Mesodermal cell (in vitro differentiated cells): ENCODE measurements around the gene CYTH1. TPM values are rescaled to one million over a fixed set of nuclear protein-coding genes. Genes with fewer than 3 reads are reported as not detected.

Experiments used
- H3K27ac ChIP-seq: 2 replicates; pipeline ENCODE4 v1.7.0; 2013; ENCODE audit warnings: mild to moderate bottlenecking, low read depth, low read length, moderate library complexity; ENCODE audit not compliant: severe bottlenecking
- H3K36me3 ChIP-seq: 2 replicates; pipeline ENCODE4 v1.7.1; 2013; ENCODE audit warnings: mild to moderate bottlenecking, low read length, moderate library complexity; ENCODE audit not compliant: control insufficient read depth, insufficient read depth
- H3K4me1 ChIP-seq: one replicate; pipeline ENCODE4 v1.7.1; 2013; ENCODE audit warnings: mild to moderate bottlenecking, low read length; ENCODE audit not compliant: insufficient read depth, control insufficient read depth, poor library complexity, severe bottlenecking
- H3K4me3 ChIP-seq: 2 replicates; pipeline ENCODE4 v1.7.0; 2013; ENCODE audit warnings: low read length, control low read depth, mild to moderate bottlenecking; ENCODE audit not compliant: insufficient read depth, poor library complexity, severe bottlenecking; ENCODE audit errors: extremely low read depth
- H3K9me3 ChIP-seq: 2 replicates; pipeline ENCODE4 v1.7.1; 2013; ENCODE audit warnings: mild to moderate bottlenecking, low read length, moderate library complexity; ENCODE audit not compliant: control insufficient read depth
- WGBS, 2 experiments: methylation state at CpG; one replicate each; pipeline ENCODE4 v1.1.5; 2013; ENCODE audit warnings: missing lambda C conversion rate in 2 of 2; ENCODE audit not compliant: insufficient coverage in 2 of 2; 5-methylcytosine and 5-hydroxymethylcytosine counted together
- polyA plus RNA-seq, 2 experiments: library from polyadenylated mRNA; stranded (reverse); fragments of 50-300 nt; gene quantifications; one replicate each; pipeline ENCODE4 v1.2.3, GENCODE V29; 2013

The CYTH1 gene, protein sequence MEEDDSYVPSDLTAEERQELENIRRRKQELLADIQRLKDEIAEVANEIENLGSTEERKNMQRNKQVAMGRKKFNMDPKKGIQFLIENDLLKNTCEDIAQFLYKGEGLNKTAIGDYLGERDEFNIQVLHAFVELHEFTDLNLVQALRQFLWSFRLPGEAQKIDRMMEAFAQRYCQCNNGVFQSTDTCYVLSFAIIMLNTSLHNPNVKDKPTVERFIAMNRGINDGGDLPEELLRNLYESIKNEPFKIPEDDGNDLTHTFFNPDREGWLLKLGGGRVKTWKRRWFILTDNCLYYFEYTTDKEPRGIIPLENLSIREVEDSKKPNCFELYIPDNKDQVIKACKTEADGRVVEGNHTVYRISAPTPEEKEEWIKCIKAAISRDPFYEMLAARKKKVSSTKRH
- 17.1 TPM for polyA plus RNA-seq (2013, experiment 1 of 2)
- polyA plus RNA-seq (2013, experiment 2 of 2) = 15.4 TPM

DNA sequence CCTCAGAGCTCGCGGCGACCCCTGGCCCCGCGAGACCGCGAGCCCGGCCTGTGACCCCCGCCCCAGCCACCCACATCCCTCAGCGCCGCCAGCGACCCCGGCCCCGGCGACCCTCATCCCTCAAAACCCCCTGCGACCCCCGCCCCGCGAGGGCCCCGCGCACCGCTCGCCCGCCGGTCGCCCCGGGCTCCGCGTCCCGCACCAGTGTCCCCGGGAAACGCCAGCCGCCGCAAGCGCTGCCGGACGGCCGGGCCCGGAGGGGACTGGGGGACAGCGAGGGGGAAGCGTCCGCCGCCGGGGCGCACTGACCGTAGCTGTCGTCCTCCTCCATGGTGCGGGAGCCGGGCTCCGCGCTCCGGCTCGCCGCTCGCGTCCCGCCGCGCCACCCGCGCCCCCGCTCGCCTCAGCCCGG, at the start of gene CYTH1:
TSS of gene CYTH1 (minus strand) at position 381 of the 412 bp plus-strand sequence. CDS start at position 331, 50 bp downstream.
- peak within 1 kb of the TSS; percentile 59 for H3K27ac ChIP-seq
- WGBS, 2 experiments = 0% methylated on average over 12 to 42 of the region's 64 CpGs

DNA sequence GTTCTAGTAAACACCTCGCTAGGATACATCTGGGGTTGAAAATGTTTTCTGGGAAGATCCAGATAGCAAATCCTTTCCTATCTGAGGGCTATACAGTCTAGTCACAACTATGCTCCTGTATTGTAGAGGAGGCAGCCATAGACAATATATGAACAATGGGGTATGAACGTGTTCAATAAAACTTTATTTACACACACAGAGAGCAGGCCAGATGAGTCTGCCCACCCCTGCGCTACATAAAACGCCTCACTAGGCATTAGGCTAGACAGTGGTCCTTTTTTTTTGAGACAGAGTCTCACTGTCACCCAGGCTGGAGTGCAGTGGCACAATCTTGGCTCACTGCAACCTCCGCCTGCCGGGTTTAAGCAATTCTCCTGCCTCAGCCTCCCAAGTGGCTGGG, 47.4 kb upstream of the CYTH1 start:
- Histone ChIP-seq H3K4me3 (no peak overlapping the region), H3K9me3 (no peaks in the 10 kb centered on the region), H3K27ac (no peak overlapping the region), H3K36me3 (peaks cover 92% of the 10 kb centered on the region), H3K4me1 (peaks cover 4% of the 10 kb centered on the region)
- 95 to 99% methylated on average over 5 to 6 of the region's 6 CpGs for WGBS, 2 experiments

More for the DNA sequence above, at the start of gene CYTH1:
- H3K9me3 ChIP-seq = no peaks in the 10 kb centered on the region
- no peaks in the 10 kb centered on the region for H3K4me1 ChIP-seq
- H3K36me3 ChIP-seq = no peaks in the 10 kb centered on the region
- H3K4me3 ChIP-seq = peak within 1 kb of the TSS; percentile 84

DNA sequence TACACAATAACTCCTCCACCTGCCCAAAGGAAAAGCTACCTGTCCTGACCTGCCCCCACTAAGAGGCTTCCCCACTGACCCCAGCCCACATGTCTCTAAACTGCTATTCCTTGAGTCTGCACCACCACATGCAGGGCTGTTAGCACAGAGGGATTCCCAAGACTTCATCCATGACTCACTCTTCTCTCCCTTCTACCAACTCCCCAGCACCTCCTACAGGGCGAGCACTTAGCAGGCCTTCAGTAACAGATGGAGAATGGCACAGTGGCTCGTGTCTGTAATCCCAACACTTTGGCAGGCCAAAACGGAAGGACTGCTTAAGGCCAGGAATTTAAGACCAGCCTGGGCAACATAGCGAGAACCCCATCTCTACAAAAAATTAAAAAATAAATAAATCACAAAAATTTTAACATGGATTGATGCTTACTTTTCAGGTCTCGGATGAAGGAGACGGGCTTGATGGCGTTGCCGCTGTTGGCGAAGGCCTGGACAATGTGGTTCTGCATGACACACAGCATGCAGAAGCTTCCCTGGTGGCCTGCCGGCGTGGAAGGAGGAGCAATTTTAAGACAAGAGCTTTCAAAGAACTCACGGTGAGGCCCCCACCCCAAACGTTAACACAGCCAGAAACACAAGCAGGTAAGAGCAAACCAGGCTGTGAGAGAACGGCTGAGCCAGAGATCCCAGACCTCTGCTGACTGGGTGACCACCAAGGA, 46.6 kb upstream of the CYTH1 start:
- no peak overlapping the region for H3K4me3 ChIP-seq
- H3K36me3 ChIP-seq = peaks cover 92% of the 10 kb centered on the region
- WGBS, 2 experiments = 91 to 98% methylated on average over 10 to 13 of the region's 14 CpGs
- H3K4me1 ChIP-seq = peaks cover 4% of the 10 kb centered on the region
- no peaks in the 10 kb centered on the region for H3K9me3 ChIP-seq
- H3K27ac ChIP-seq = no peak overlapping the region

DNA sequence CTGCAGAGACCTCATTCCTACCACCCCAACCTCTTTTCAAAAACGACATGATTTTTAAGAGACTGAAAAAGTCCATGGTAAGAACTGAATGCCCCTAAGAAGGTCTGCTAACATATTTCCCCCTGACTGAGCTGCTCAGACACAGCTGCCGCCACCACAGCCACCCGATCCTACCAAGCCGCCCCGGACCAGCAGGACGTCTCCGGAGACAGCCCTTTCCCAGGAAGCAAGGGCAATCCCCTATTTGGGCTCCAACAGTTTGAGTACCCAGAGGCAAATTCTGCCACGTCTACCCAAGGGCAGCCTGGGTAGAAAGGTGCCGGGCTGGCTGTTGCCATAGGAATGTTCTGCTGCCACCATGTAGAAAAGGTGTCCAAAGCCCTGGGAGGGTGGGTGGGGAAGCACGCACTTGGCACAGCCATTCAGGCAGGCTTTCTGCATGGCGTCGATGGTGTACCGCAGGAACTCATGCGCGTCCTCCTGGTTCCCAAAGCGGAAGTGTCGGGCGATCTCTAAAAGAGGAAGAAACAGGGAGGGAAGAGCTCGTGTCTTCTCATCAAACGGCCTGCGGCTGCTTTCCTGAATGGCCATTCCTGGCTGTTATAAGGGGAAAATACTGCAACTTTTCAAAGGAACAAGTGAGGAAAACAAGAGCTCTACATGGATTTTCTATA, 44.9 kb upstream of the CYTH1 start:
- H3K36me3 ChIP-seq = peaks cover 89% of the 10 kb centered on the region
- H3K4me3 ChIP-seq = no peak overlapping the region
- H3K27ac ChIP-seq = peak overlapping the region; percentile 3
- no peaks in the 10 kb centered on the region for H3K9me3 ChIP-seq
- 97 to 99% methylated on average over 15 to 20 of the region's 21 CpGs for WGBS, 2 experiments
- H3K4me1 ChIP-seq = peaks cover 12% of the 10 kb centered on the region

DNA sequence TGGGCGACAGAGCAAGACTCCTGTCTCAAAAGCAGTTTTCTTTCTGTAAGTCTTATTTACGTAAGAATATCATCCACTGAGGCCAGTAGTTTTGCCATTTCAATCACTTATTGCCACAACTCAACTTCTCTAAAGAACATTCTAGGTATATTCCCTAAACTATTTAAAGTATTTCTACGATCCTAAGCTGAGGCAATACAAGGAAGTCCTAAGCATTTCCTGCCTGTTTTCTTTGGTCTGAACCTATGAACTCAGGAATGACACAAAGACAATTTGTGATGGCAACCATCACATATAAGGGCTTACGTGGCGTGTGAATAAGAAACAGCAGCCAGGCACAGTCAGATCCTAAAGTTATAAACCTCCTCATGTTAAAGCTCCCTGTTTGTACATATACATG, 44.3 kb upstream of the CYTH1 start:
- Histone ChIP-seq H3K36me3 (peaks cover 90% of the 10 kb centered on the region), H3K4me1 (peaks cover 14% of the 10 kb centered on the region)
- 97 to 100% methylated on average over 3 of the region's 5 CpGs for WGBS, 2 experiments

DNA sequence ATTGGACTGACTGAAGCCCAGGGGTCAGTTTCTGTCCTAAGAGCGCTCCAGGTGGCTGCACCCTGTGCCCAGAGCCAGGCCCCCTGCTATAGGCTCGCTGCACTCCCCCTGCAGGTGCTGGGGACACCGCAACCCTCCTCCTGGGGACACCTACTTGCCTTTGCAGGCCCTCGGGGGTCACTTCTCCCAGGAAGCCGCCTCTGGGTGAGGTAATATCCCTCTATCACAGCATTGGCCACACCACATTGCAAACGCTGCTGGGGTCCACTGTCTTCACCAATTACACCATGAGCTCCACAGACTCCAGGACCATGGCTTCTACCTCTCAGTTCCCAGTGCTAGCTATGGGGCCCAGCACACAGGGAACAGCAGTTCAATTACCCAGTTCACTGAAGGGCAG, 43.6 kb upstream of the CYTH1 start:
- no peak overlapping the region for H3K4me3 ChIP-seq
- WGBS, 2 experiments = 96 to 100% methylated on average over 2 to 5 of the region's 6 CpGs
- peaks cover 14% of the 10 kb centered on the region for H3K4me1 ChIP-seq
- H3K9me3 ChIP-seq = no peaks in the 10 kb centered on the region
- peaks cover 87% of the 10 kb centered on the region for H3K36me3 ChIP-seq
- no peak overlapping the region for H3K27ac ChIP-seq

More for the DNA sequence above, 44.3 kb upstream of the CYTH1 start:
- H3K27ac ChIP-seq = peak overlapping the region; percentile 16
- H3K9me3 ChIP-seq = no peaks in the 10 kb centered on the region
- no peak overlapping the region for H3K4me3 ChIP-seq

DNA sequence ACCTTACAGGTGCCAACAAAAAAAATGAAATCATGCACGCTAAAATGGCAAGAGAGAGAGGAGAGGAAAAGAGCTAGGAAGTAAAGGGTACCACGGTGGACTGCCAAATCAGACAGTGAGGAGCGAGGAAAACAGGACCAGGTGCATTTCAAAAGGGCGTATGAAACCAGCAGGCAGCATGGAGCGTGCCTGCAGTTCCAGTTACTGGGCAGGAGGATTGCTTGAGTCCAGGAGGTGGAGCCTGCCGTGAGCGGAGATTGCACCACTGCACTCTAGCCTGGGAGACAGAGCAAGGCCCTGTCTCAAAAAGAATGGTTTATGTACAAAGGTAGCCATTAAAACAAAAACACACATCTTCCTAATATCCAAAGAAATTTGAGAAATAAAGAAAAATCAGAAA, 42.2 kb upstream of the CYTH1 start:
- H3K27ac ChIP-seq = no peak overlapping the region
- H3K9me3 ChIP-seq = no peaks in the 10 kb centered on the region
- WGBS, 2 experiments = 93 to 97% methylated on average over 5 to 7 of the region's 7 CpGs
- H3K4me1 ChIP-seq = peaks cover 14% of the 10 kb centered on the region
- H3K4me3 ChIP-seq = no peak overlapping the region
- peaks cover 87% of the 10 kb centered on the region for H3K36me3 ChIP-seq

DNA sequence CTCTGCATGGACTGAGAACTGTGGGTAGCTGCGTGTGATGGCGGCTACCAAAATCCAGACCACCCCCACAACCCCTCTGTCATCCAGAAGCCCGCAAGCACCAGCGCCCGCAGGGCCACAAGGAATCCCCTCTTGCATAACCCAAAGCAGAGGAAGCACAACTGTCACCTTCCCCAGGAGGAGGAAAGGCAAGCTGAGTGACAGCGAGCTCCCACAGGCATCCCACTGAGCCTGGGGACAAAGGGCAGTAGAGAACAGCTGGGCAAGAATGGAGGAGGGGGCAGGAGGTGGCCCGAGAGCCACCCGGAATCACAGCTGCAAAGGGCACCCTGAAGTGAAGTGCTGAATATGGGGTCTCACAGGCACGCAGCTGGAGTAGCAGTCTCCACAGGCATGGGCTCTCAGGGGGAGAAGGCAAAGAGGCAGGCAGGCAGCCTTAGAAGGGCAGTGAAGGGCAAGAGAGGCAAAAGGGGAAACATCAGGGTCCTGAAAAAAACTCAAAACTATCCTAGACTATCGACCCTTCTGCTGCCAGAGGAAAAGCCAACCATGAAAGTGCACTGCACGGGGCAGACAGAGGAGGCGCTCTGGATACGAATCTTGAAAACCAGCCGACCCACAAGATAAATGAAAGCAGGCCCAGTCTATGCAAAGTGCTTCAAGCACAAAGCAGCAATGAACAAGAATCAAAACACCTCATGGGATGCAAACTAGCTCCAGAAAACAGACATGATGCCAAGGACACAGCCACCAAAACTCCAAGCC, 41.4 kb upstream of the CYTH1 start:
- H3K4me3 ChIP-seq = no peak overlapping the region
- H3K36me3 ChIP-seq = peaks cover 87% of the 10 kb centered on the region
- H3K4me1 ChIP-seq = peaks cover 16% of the 10 kb centered on the region
- peak overlapping the region; percentile 13 for H3K27ac ChIP-seq
- no peaks in the 10 kb centered on the region for H3K9me3 ChIP-seq
- 89 to 90% methylated on average over 13 of the region's 14 CpGs for WGBS, 2 experiments

DNA sequence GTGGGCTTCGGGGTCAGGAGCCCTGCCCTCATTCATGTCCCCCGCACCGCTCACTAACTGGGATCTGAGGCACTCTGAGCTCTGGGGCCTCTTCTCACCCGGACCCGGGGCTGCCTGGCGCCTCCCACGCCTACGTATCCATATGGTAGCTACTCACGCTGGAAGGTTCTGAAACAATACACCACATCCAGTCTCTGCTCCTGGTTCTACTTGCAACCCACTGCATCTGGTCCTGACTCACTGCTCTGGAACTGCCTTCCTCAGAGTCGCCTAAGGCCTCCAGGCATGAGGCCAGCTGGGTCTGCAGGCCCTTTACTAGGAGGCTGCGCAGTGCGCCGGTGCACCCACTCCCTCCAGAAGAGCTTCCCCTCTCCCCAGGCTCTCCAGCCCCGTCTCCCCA, 40.5 kb upstream of the CYTH1 start:
- no peak overlapping the region for H3K4me3 ChIP-seq
- H3K36me3 ChIP-seq = peaks cover 87% of the 10 kb centered on the region
- H3K27ac ChIP-seq = no peak overlapping the region
- WGBS, 2 experiments = 93 to 96% methylated on average over 13 to 14 of the region's 14 CpGs
- H3K9me3 ChIP-seq = no peaks in the 10 kb centered on the region
- peaks cover 15% of the 10 kb centered on the region for H3K4me1 ChIP-seq

DNA sequence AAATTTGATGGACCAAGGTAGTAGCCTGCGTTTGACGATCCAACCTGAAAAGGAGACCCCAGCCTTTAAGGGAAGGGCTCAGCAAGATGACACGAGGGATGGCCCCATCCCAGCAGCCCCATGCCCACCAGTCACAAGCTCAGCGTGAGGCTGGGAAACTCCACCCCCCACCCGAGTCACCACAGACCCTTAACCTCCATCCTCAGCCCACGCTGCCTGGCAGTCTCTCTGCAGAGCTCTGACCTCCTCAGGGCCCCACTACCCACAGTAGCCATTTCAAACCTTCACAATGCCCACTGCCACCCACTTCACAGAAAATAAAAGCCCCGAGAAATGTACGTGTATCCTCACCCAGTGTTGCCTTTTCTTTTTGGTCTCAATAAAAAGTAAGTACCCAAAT, 39.9 kb upstream of the CYTH1 start:
- no peak overlapping the region for H3K27ac ChIP-seq
- H3K9me3 ChIP-seq = no peaks in the 10 kb centered on the region
- H3K4me3 ChIP-seq = no peak overlapping the region
- H3K4me1 ChIP-seq = peaks cover 12% of the 10 kb centered on the region
- H3K36me3 ChIP-seq = peaks cover 89% of the 10 kb centered on the region
- WGBS, 2 experiments = 94 to 98% methylated on average over 5 to 6 of the region's 8 CpGs
